OCI-LY1 (cell line): Measurements from ENCODE around the gene NPAS2.

Source experiments
- CTCF ChIP-seq: fragments of 200-600 bp; sonication (generic), shearing (Covaris generic); IDR thresholded peaks from 2 replicates; pipeline ENCODE4 v1.5.1; 2017; ENCODE audit warnings: mild to moderate bottlenecking, antibody characterized with exemption, low read length, moderate library complexity, mixed read lengths
- EZH2 ChIP-seq: fragments of 200-600 bp; sonication (generic), shearing (Covaris generic); IDR thresholded peaks from 2 replicates; pipeline ENCODE4 v1.8.0; 2017; ENCODE audit warnings: borderline replicate concordance, mixed run types, mild to moderate bottlenecking, antibody characterized with exemption, low read length, moderate library complexity, mixed read lengths

- TF ChIP-seq CTCF = no peak
- TF ChIP-seq EZH2 = no peak
Measured at GRCh38 chr2:100934504-100935371, 114.8 kb downstream of the NPAS2 start.
